CD4-positive, alpha-beta T cell treated with Interleukin-10 for 1 hour (primary cell): ENCODE measurements around the gene LRFN4.

Experiments
- DNase-seq: peaks from one replicate; pipeline ENCODE4 v3.0.0-alpha.2; 2020

LRFN4 gene

GRCh38 chr11:66894141-66894540 is 37.3 kb downstream of the LRFN4 start:
- DNase-seq, result no peak

GRCh38 chr11:66901964-66902390 is 45.1 kb downstream of the LRFN4 start:
- DNase-seq, result no peak

GRCh38 chr11:66902486-66903177 is 45.8 kb downstream of the LRFN4 start:
- DNase-seq, result no peak

GRCh38 chr11:66904055-66904454 is 47.2 kb downstream of the LRFN4 start:
- no peak for DNase-seq

GRCh38 chr11:66904561-66904960 is 47.7 kb downstream of the LRFN4 start:
- DNase-seq, result no peak

GRCh38 chr11:66904981-66905521 is 48.2 kb downstream of the LRFN4 start:
- DNase-seq, result no peak

GRCh38 chr11:66905631-66906030 is 48.8 kb downstream of the LRFN4 start:
- no peak for DNase-seq

- DNase-seq, result no peak
These were observed 49.3 kb downstream of the LRFN4 start for GRCh38 chr11:66906061-66906733.

GRCh38 chr11:66907751-66908630 is 51.1 kb downstream of the LRFN4 start:
- DNase-seq, result no peak

- no peak for DNase-seq
These were observed 52.3 kb downstream of the LRFN4 start for GRCh38 chr11:66909181-66909580.

- DNase-seq, result no peak
These were observed 53.2 kb downstream of the LRFN4 start for GRCh38 chr11:66910016-66910415.
